ENCODE results near the gene OR10K1.

OR10K1 gene

GRCh38 chr1:158434741-158435140 lies 26.9 kb upstream of the OR10K1 start:
- H3K4me2 ChIP-seq (ENCODE audit: insufficient read depth, low read length) = no peak overlapping the region
- H3K9ac ChIP-seq (ENCODE audit: low read depth, low read length) = no peak overlapping the region
- no peak overlapping the region for H3K27ac ChIP-seq (ENCODE audit: low read length)
- ATAC-seq (ENCODE audit: insufficient read depth, low read depth) (no peak), DNase-seq (no peak)
- peaks cover 22% of the 10 kb centered on the region for H3K4me1 ChIP-seq (ENCODE audit: insufficient read depth, low read length)
- no peaks in the 10 kb centered on the region for H4K20me1 ChIP-seq (ENCODE audit: insufficient read depth, low read length)
- H3K27me3 ChIP-seq (ENCODE audit: insufficient read depth, low read length, poor library complexity) = no peaks in the 10 kb centered on the region
- no peak for TF ChIP-seq CTCF (IDR thresholded peaks at IDR 0.05; ENCODE audit: borderline replicate concordance, extremely low read depth, low read length, poor library complexity, severe bottlenecking)
- no peak for TF ChIP-seq EZH2 (IDR thresholded peaks at IDR 0.05; ENCODE audit: borderline replicate concordance, low read depth, low read length, severe bottlenecking)
- peak overlapping the region; percentile 28; the same call in 1 of the 2 replicates for H2AFZ ChIP-seq (ENCODE audit: low read depth, low read length)
- no peak overlapping the region for H3K4me3 ChIP-seq (ENCODE audit: low read depth in 1 of 2, low read length in 2 of 2)
- H3K9me3 ChIP-seq (ENCODE audit: insufficient read depth, low read length, severe bottlenecking) = peaks cover 18% of the 10 kb centered on the region
- H3K36me3 ChIP-seq (ENCODE audit: insufficient read depth, low read length) = no peaks in the 10 kb centered on the region
- H3K79me2 ChIP-seq (ENCODE audit: insufficient read depth, low read length) = no peaks in the 10 kb centered on the region

- TF ChIP-seq CTCF (IDR thresholded peaks at IDR 0.05; ENCODE audit: borderline replicate concordance, extremely low read depth, low read length, poor library complexity, severe bottlenecking) = no peak
- TF ChIP-seq EZH2 (IDR thresholded peaks at IDR 0.05; ENCODE audit: borderline replicate concordance, low read depth, low read length, severe bottlenecking) = no peak
These were observed 16.3 kb upstream of the OR10K1 start for GRCh38 chr1:158445376-158445775.

GRCh38 chr1:158454537-158454936 lies 7.1 kb upstream of the OR10K1 start:
- Histone ChIP-seq H3K79me2 (ENCODE audit: insufficient read depth, low read length) (no peaks in the 10 kb centered on the region), H2AFZ (ENCODE audit: low read depth, low read length) (0 out of 2 replicates have a peak overlapping the region, but pooled peaks have one; percentile 30), H3K9ac (ENCODE audit: low read depth, low read length) (no peak overlapping the region), H4K20me1 (ENCODE audit: insufficient read depth, low read length) (no peaks in the 10 kb centered on the region), H3K27ac (ENCODE audit: low read length) (no peak overlapping the region), H3K4me1 (ENCODE audit: insufficient read depth, low read length) (no peaks in the 10 kb centered on the region), H3K36me3 (ENCODE audit: insufficient read depth, low read length) (no peaks in the 10 kb centered on the region), H3K27me3 (ENCODE audit: insufficient read depth, low read length, poor library complexity) (no peaks in the 10 kb centered on the region), H3K4me2 (ENCODE audit: insufficient read depth, low read length) (no peak overlapping the region), H3K4me3 (ENCODE audit: low read depth in 1 of 2, low read length in 2 of 2) (no peak overlapping the region), H3K9me3 (ENCODE audit: insufficient read depth, low read length, severe bottlenecking) (peaks cover 2% of the 10 kb centered on the region)
- ATAC-seq (ENCODE audit: insufficient read depth, low read depth) = no peak
- TF ChIP-seq EZH2 (IDR thresholded peaks at IDR 0.05; ENCODE audit: borderline replicate concordance, low read depth, low read length, severe bottlenecking) = no peak
- TF ChIP-seq CTCF (IDR thresholded peaks at IDR 0.05; ENCODE audit: borderline replicate concordance, extremely low read depth, low read length, poor library complexity, severe bottlenecking) = no peak
- no peak for DNase-seq

More at GRCh38 chr1:158445376-158445775, 16.3 kb upstream of the OR10K1 start:
- DNase-seq (peak; percentile 68), ATAC-seq (ENCODE audit: insufficient read depth, low read depth) (peak; percentile 96)
- H3K4me2 ChIP-seq (ENCODE audit: insufficient read depth, low read length) = peak overlapping the region; percentile 42
- no peaks in the 10 kb centered on the region for H4K20me1 ChIP-seq (ENCODE audit: insufficient read depth, low read length)
- peak overlapping the region in 1 of 2 experiments; percentile 26; a peak in 2 of 4 replicates for H3K4me3 ChIP-seq (ENCODE audit: low read depth in 1 of 2, low read length in 2 of 2)
- 0 out of 2 replicates have a peak overlapping the region, but pooled peaks have one; percentile 6 for H3K9ac ChIP-seq (ENCODE audit: low read depth, low read length)
- H3K9me3 ChIP-seq (ENCODE audit: insufficient read depth, low read length, severe bottlenecking) = no peaks in the 10 kb centered on the region
- H3K4me1 ChIP-seq (ENCODE audit: insufficient read depth, low read length) = peaks cover 24% of the 10 kb centered on the region
- H3K27me3 ChIP-seq (ENCODE audit: insufficient read depth, low read length, poor library complexity) = no peaks in the 10 kb centered on the region
- H2AFZ ChIP-seq (ENCODE audit: low read depth, low read length) = no peak overlapping the region
- peak overlapping the region; percentile 63 for H3K27ac ChIP-seq (ENCODE audit: low read length)
- H3K79me2 ChIP-seq (ENCODE audit: insufficient read depth, low read length) = no peaks in the 10 kb centered on the region
- H3K36me3 ChIP-seq (ENCODE audit: insufficient read depth, low read length) = no peaks in the 10 kb centered on the region
